ENCODE measurements around the gene ZSCAN5B. TPM values are rescaled to one million over a fixed set of nuclear protein-coding genes. Genes with fewer than 3 reads are reported as not detected.
A peak's percentile ranks its signal among the peaks of the same experiment; 100 is the strongest.
"Not testable (repeated sequence)": the region's sequence is repeated elsewhere in the genome, so short reads cannot be mapped to it uniquely, and the experiment has no call there.

ZSCAN5B gene
- total RNA-seq, 1 donor from 2014 or later = not detected

GRCh38 chr19:56221851-56222250 lies 24.3 kb upstream of the ZSCAN5B start:
- Mint-ChIP-seq H3K4me1 (ENCODE audit: unreplicated experiment) (peaks cover 8% of the 10 kb centered on the region), H3K36me3 (ENCODE audit: low read depth, unreplicated experiment) (peaks cover 17% of the 10 kb centered on the region), H3K27ac (ENCODE audit: unreplicated experiment) (no peak overlapping the region), H3K27me3 (ENCODE audit: unreplicated experiment) (no peaks in the 10 kb centered on the region), H3K9me3 (ENCODE audit: unreplicated experiment) (no peaks in the 10 kb centered on the region), H3K4me3 (ENCODE audit: unreplicated experiment) (no peak overlapping the region)
- TF ChIP-seq CTCF (IDR thresholded peaks at IDR 0.05; ENCODE audit: unreplicated experiment) = no peak
- DNase-seq (ENCODE audit: low spot score) = no peak

GRCh38 chr19:56221442-56221841 lies 23.9 kb upstream of the ZSCAN5B start:
- H3K4me1 Mint-ChIP-seq (ENCODE audit: unreplicated experiment); H3K27me3 Mint-ChIP-seq (ENCODE audit: unreplicated experiment); H3K4me3 Mint-ChIP-seq (ENCODE audit: unreplicated experiment); H3K27ac Mint-ChIP-seq (ENCODE audit: unreplicated experiment); H3K9me3 Mint-ChIP-seq (ENCODE audit: unreplicated experiment): not testable (repeated sequence)
- TF ChIP-seq CTCF (IDR thresholded peaks at IDR 0.05; ENCODE audit: unreplicated experiment) = peak; percentile 47
- peak; percentile 18 for DNase-seq (ENCODE audit: low spot score)
- peaks cover 17% of the 10 kb centered on the region for H3K36me3 Mint-ChIP-seq (ENCODE audit: low read depth, unreplicated experiment)

GRCh38 chr19:56218961-56219360 lies 21.4 kb upstream of the ZSCAN5B start:
- peak; percentile 11 for DNase-seq (ENCODE audit: low spot score)
- no peak for TF ChIP-seq CTCF (IDR thresholded peaks at IDR 0.05; ENCODE audit: unreplicated experiment)
- Mint-ChIP-seq H3K4me1 (ENCODE audit: unreplicated experiment) (peaks cover 8% of the 10 kb centered on the region), H3K4me3 (ENCODE audit: unreplicated experiment) (peak overlapping the region; percentile 31), H3K9me3 (ENCODE audit: unreplicated experiment) (no peaks in the 10 kb centered on the region), H3K27me3 (ENCODE audit: unreplicated experiment) (no peaks in the 10 kb centered on the region), H3K27ac (ENCODE audit: unreplicated experiment) (no peak overlapping the region), H3K36me3 (ENCODE audit: low read depth, unreplicated experiment) (peaks cover 17% of the 10 kb centered on the region)

- Mint-ChIP-seq H3K4me1 (ENCODE audit: unreplicated experiment) (peaks cover 8% of the 10 kb centered on the region), H3K27me3 (ENCODE audit: unreplicated experiment) (peaks cover 1% of the 10 kb centered on the region), H3K36me3 (ENCODE audit: low read depth, unreplicated experiment) (peaks cover 7% of the 10 kb centered on the region), H3K4me3 (ENCODE audit: unreplicated experiment) (peak overlapping the region; percentile 74), H3K9me3 (ENCODE audit: unreplicated experiment) (no peaks in the 10 kb centered on the region), H3K27ac (ENCODE audit: unreplicated experiment) (no peak overlapping the region)
- no peak for TF ChIP-seq CTCF (IDR thresholded peaks at IDR 0.05; ENCODE audit: unreplicated experiment)
- DNase-seq (ENCODE audit: low spot score) = peak; percentile 50
Observed at GRCh38 chr19:56217039-56217949, 19.7 kb upstream of the ZSCAN5B start.

GRCh38 chr19:56211718-56212117 lies 14.1 kb upstream of the ZSCAN5B start:
- H3K27ac Mint-ChIP-seq (ENCODE audit: unreplicated experiment) = no peak overlapping the region
- H3K36me3 Mint-ChIP-seq (ENCODE audit: low read depth, unreplicated experiment) = no peaks in the 10 kb centered on the region
- no peak overlapping the region for H3K4me3 Mint-ChIP-seq (ENCODE audit: unreplicated experiment)
- H3K27me3 Mint-ChIP-seq (ENCODE audit: unreplicated experiment) = peaks cover 1% of the 10 kb centered on the region
- DNase-seq (ENCODE audit: low spot score) = no peak
- peaks cover 3% of the 10 kb centered on the region for H3K4me1 Mint-ChIP-seq (ENCODE audit: unreplicated experiment)
- TF ChIP-seq CTCF (IDR thresholded peaks at IDR 0.05; ENCODE audit: unreplicated experiment) = no peak
- H3K9me3 Mint-ChIP-seq (ENCODE audit: unreplicated experiment) = no peaks in the 10 kb centered on the region

- H3K27me3 Mint-ChIP-seq (ENCODE audit: unreplicated experiment); H3K9me3 Mint-ChIP-seq (ENCODE audit: unreplicated experiment): not testable (repeated sequence)
Observed at GRCh38 chr19:56210036-56210435, 12.5 kb upstream of the ZSCAN5B start.

More at GRCh38 chr19:56210036-56210435, 12.5 kb upstream of the ZSCAN5B start:
- not testable (repeated sequence) for DNase-seq (ENCODE audit: low spot score); H3K36me3 Mint-ChIP-seq (ENCODE audit: low read depth, unreplicated experiment); H3K4me3 Mint-ChIP-seq (ENCODE audit: unreplicated experiment); H3K4me1 Mint-ChIP-seq (ENCODE audit: unreplicated experiment); H3K27ac Mint-ChIP-seq (ENCODE audit: unreplicated experiment)
